Ureter (tissue), 1 donor: Measurements from ENCODE around the gene BHLHE41. TPM values are rescaled to one million over a fixed set of nuclear protein-coding genes. Genes with fewer than 3 reads are reported as not detected.

Source experiments
- DNase-seq: peaks from one replicate; pipeline ENCODE4 v3.0.0-alpha.2; 2020; ENCODE audit warnings: low spot score
- total RNA-seq: library from RNA; stranded (reverse); gene quantifications from one replicate; pipeline ENCODE4 v1.2.4, GENCODE V29; 2023
- donor health status: DM: yes; HTN: yes; CAD: no.

Gene BHLHE41
- total RNA-seq, 1 donor from 2014 or later = 186 TPM

GRCh38 chr12:26113853-26114719 is 10.8 kb downstream of the BHLHE41 start:
- DNase-seq = peak; percentile 95

- DNase-seq = no peak
These were observed 11.6 kb downstream of the BHLHE41 start for GRCh38 chr12:26113181-26113654.

- DNase-seq = no peak
These were observed 12.1 kb downstream of the BHLHE41 start for GRCh38 chr12:26112703-26113147.

- no peak for DNase-seq
These were observed 12.6 kb downstream of the BHLHE41 start for GRCh38 chr12:26112232-26112631.

- no peak for DNase-seq
These were observed 15.4 kb downstream of the BHLHE41 start for GRCh38 chr12:26109343-26109881.

GRCh38 chr12:26108915-26109314 is 15.9 kb downstream of the BHLHE41 start:
- DNase-seq = no peak

- no peak for DNase-seq
These were observed 18.5 kb downstream of the BHLHE41 start for GRCh38 chr12:26106347-26106746.

- DNase-seq = no peak
These were observed 21.9 kb downstream of the BHLHE41 start for GRCh38 chr12:26102953-26103352.

GRCh38 chr12:26101763-26102162 is 23.1 kb downstream of the BHLHE41 start:
- DNase-seq = no peak

GRCh38 chr12:26101350-26101734 is 23.5 kb downstream of the BHLHE41 start:
- peak; percentile 83 for DNase-seq

- DNase-seq = no peak
These were observed 24.0 kb downstream of the BHLHE41 start for GRCh38 chr12:26100666-26101349.

- peak; percentile 76 for DNase-seq
These were observed 27.6 kb downstream of the BHLHE41 start for GRCh38 chr12:26097046-26097878.

GRCh38 chr12:26096036-26096435 is 28.8 kb downstream of the BHLHE41 start:
- DNase-seq = no peak

- no peak for DNase-seq
These were observed 29.7 kb downstream of the BHLHE41 start for GRCh38 chr12:26095186-26095585.

GRCh38 chr12:26092346-26093105 is 32.3 kb downstream of the BHLHE41 start:
- no peak for DNase-seq

GRCh38 chr12:26091822-26092221 is 33.0 kb downstream of the BHLHE41 start:
- no peak for DNase-seq

GRCh38 chr12:26090836-26091510 is 33.9 kb downstream of the BHLHE41 start:
- no peak for DNase-seq

GRCh38 chr12:26088998-26089397 is 35.8 kb downstream of the BHLHE41 start:
- no peak for DNase-seq

GRCh38 chr12:26086936-26087335 is 37.9 kb downstream of the BHLHE41 start:
- no peak for DNase-seq

- DNase-seq = no peak
These were observed 43.9 kb downstream of the BHLHE41 start for GRCh38 chr12:26080911-26081310.
